ENCODE measurements around the gene STARD6.

STARD6 gene

GRCh38 chr18:54357660-54358494 is at the start of gene STARD6, which contains the start of gene C18orf54:
TSS of gene STARD6 (minus strand) at chr18:54357858. CDS start at chr18:54354573, 3,285 bp downstream.
TSS of gene C18orf54 (plus strand) at chr18:54357906. CDS start at chr18:54360573, 2,667 bp downstream.
- TF ChIP-seq CTCF (IDR thresholded peaks at IDR 0.05; ENCODE audit: low read depth, low read length), result peak; percentile 49
- DNase-seq (ENCODE audit: extremely low read depth, low read depth), result peak; percentile 75

- no peak for TF ChIP-seq CTCF (IDR thresholded peaks at IDR 0.05; ENCODE audit: low read depth, low read length)
- no peak for DNase-seq (ENCODE audit: extremely low read depth, low read depth)
These were observed 47.6 kb upstream of the STARD6 start for GRCh38 chr18:54405290-54405689.

- TF ChIP-seq CTCF (IDR thresholded peaks at IDR 0.05; ENCODE audit: low read depth, low read length), result no peak
- DNase-seq (ENCODE audit: extremely low read depth, low read depth), result no peak
These were observed 39.1 kb upstream of the STARD6 start for GRCh38 chr18:54396760-54397159.

- DNase-seq (ENCODE audit: extremely low read depth, low read depth), result no peak
- TF ChIP-seq CTCF (IDR thresholded peaks at IDR 0.05; ENCODE audit: low read depth, low read length), result no peak
These were observed 36.1 kb upstream of the STARD6 start for GRCh38 chr18:54393648-54394294.

- DNase-seq (ENCODE audit: extremely low read depth, low read depth), result peak; percentile 25
- TF ChIP-seq CTCF (IDR thresholded peaks at IDR 0.05; ENCODE audit: low read depth, low read length), result peak; percentile 71
These were observed 34.9 kb upstream of the STARD6 start for GRCh38 chr18:54392543-54393023.

GRCh38 chr18:54390838-54391237 is 33.2 kb upstream of the STARD6 start:
- no peak for TF ChIP-seq CTCF (IDR thresholded peaks at IDR 0.05; ENCODE audit: low read depth, low read length)
- no peak for DNase-seq (ENCODE audit: extremely low read depth, low read depth)

- no peak for DNase-seq (ENCODE audit: extremely low read depth, low read depth)
- TF ChIP-seq CTCF (IDR thresholded peaks at IDR 0.05; ENCODE audit: low read depth, low read length), result no peak
These were observed 31.5 kb upstream of the STARD6 start for GRCh38 chr18:54389143-54389505.

All from AG09319 (cell line).